ENCODE data around the gene TUBB.
"Not testable (repeated sequence)": the region's sequence is repeated elsewhere in the genome, so short reads cannot be mapped to it uniquely, and the experiment has no call there.

TUBB gene

DNA sequence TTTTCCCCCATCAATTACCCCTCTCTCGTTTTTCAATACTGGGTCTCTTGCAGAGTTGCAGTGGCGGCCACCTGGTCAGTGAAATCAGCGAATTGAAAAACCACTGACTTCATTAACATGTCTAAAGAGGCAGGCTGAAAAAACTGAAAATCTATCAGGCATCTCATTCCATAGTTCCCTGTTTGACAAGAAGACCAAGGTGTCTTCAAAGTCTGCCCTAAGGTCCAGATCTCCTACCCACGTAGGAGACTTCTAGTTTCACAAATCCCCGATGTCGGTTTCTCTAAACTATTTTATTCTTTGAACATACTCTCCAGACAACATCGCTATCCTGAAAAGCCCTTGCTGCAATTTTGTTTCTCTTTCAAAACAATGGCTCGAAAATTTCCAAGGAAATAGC is 796 bp upstream of the TUBB start:
- no peak for DNase-seq (ENCODE audit: low spot score)

DNA sequence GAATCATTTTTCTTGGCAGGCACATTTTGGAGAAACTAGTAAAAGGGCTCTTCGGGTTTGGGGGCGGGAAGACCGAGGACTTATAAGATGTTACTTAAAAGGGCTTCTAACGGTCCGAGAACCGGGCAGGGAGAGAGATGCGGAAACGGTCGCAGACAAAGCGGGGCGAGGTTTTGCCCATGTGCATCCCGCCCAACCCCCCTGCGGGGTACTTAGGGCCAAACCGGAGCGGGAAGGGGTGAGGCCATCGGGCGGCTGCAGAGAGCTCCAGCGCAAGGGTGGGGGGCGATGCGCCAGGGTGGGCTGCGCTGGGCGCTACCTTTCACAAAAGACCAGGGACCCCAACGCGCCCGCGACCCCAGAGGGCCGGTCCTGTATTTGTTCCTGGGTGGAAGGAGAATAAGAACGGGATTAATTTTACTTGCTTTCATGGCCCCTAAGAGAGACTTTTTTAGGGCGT is 616 bp downstream of the TUBB start:
- DNase-seq (ENCODE audit: low spot score) = no peak

GRCh38 chr6:30721198-30722024 is 1.3 kb downstream of the TUBB start:
- peak; percentile 85 for DNase-seq (ENCODE audit: low spot score)

DNA sequence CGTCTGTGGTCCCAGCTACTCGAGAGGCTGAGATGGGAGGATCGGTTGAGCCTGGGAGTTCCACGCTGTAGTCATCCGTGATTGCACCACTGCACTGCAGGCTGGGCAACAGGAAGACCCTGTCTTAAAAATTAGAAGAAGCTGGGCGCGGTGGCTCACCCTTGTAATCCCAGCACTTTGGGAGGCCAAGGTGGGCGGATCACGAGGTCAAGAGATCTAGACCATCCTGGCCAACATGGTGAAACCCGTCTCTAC is 1.8 kb downstream of the TUBB start:
- not testable (repeated sequence) for DNase-seq (ENCODE audit: low spot score)

GRCh38 chr6:30722280-30723112 is 2.3 kb downstream of the TUBB start:
- peak; percentile 91 for DNase-seq (ENCODE audit: low spot score)

DNA sequence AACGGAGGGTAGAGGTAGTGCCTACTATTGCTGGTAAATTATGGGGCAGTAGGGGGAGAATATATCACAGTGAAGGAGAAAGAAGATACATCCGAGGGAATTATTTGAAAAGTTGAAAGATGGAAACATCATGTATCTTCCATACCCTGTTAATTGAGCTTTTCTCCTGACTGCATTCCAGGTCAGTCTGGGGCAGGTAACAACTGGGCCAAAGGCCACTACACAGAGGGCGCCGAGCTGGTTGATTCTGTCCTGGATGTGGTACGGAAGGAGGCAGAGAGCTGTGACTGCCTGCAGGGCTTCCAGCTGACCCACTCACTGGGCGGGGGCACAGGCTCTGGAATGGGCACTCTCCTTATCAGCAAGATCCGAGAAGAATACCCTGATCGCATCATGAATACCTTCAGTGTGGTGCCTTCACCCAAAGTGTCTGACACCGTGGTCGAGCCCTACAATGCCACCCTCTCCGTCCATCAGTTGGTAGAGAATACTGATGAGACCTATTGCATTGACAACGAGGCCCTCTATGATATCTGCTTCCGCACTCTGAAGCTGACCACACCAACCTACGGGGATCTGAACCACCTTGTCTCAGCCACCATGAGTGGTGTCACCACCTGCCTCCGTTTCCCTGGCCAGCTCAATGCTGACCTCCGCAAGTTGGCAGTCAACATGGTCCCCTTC is 3.1 kb downstream of the TUBB start:
- not testable (repeated sequence) for DNase-seq (ENCODE audit: low spot score)

DNA sequence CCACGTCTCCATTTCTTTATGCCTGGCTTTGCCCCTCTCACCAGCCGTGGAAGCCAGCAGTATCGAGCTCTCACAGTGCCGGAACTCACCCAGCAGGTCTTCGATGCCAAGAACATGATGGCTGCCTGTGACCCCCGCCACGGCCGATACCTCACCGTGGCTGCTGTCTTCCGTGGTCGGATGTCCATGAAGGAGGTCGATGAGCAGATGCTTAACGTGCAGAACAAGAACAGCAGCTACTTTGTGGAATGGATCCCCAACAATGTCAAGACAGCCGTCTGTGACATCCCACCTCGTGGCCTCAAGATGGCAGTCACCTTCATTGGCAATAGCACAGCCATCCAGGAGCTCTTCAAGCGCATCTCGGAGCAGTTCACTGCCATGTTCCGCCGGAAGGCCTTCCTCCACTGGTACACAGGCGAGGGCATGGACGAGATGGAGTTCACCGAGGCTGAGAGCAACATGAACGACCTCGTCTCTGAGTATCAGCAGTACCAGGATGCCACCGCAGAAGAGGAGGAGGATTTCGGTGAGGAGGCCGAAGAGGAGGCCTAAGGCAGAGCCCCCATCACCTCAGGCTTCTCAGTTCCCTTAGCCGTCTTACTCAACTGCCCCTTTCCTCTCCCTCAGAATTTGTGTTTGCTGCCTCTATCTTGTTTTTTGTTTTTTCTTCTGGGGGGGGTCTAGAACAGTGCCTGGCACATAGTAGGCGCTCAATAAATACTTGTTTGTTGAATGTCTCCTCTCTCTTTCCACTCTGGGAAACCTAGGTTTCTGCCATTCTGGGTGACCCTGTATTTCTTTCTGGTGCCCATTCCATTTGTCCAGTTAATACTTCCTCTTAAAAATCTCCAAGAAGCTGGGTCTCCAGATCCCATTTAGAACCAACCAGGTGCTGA is 3.9 kb downstream of the TUBB start:
- DNase-seq (ENCODE audit: low spot score) = not testable (repeated sequence)

DNA sequence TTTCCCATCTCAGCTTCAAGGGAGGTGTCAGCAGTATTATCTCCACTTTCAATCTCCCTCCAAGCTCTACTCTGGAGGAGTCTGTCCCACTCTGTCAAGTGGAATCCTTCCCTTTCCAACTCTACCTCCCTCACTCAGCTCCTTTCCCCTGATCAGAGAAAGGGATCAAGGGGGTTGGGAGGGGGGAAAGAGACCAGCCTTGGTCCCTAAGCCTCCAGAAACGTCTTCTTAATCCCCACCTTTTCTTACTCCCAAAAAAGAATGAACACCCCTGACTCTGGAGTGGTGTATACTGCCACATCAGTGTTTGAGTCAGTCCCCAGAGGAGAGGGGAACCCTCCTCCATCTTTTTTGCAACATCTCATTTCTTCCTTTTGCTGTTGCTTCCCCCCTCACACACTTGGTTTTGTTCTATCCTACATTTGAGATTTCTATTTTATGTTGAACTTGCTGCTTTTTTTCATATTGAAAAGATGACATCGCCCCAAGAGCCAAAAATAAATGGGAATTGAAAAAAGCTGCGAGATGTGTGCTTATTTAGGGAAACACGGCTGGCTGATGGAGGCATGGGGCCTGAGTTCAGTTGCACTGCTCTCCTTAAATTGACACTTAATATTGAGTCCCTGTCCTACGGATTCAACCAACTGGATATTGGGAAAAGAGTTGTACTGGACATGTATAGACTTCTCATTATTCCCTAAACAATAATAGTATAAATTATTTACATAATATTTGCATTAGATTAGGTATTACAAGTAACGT is 4.9 kb downstream of the TUBB start:
- DNase-seq (ENCODE audit: low spot score) = no peak

DNA sequence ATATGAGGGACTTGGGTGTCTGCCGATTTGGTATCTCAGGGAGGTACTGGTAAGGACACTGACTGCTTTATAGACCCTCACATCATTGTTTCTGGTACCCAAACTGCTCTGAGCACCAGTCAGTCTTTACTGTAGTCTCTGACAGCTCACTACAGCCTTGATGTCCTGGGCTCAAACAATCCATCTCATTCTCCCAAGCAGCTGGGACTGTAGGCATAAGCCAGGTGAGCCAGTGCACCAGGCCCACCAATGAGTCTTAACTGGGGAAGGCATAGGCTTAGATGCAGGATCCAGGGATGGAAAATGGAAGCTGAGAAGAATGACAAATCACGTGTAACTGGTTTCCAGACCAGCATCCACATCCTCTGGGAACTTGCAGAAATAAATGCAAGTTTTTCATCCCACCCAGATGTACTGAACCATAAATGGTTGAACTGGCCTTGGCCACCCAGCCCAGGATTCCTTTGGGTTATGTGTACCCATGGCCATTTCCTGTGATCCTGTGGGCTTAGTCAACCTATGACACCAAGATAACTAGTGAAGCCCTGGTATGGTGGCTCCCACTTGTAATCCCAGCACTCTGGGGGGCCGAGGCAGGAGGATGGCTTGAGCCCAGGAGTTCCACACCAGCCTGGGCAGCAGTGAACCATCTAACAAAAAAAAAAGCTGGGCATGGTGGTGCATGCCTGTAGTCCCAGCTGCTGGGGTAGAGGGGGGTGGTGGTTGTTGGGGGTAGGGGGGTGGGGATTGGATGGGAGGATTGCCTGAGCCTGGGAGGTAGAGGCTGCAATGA is 5.8 kb downstream of the TUBB start:
- no peak for DNase-seq (ENCODE audit: low spot score)

DNA sequence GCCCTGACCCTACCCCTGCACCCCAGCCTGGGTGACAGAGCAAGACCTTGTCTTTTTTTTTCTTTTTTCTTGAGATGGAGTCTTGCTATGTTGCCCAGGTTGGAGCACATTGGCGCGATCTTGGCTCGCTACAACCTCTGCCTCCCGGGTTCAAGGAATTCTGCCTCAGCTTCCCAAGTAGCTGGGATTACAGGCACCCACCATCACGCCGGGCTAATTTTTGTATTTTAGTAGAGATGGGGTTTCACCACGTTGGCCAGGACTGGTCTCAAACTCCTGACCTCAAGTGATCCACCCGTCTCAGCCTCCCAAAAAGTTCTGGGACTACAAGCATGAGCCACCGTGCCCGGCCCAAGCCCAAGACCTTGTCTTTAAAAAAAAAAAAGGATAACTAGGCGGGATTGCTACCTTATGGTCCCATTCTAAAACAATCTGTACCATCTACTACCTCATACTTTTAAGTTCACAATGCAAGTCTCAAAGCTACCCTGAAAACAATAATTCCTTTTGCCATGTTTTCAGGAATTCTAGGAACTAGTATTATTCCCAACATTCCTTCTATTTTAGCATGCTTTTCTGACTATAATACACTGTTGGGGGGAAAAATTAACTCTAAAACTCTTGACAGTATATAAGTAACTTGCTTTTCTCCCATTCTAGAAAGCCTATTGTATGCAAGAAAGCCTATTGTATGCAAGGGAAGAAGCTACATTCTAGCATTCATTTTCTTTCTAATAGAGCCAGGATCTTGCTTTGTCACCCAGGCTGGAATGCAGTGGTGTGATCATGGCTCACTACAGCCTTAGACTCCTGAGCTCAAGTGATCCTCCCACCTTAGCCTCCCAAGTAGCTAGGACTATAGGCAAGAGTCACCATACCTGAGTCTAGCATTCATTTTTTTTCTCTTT is 6.6 kb downstream of the TUBB start:
- no peak for DNase-seq (ENCODE audit: low spot score)

DNA sequence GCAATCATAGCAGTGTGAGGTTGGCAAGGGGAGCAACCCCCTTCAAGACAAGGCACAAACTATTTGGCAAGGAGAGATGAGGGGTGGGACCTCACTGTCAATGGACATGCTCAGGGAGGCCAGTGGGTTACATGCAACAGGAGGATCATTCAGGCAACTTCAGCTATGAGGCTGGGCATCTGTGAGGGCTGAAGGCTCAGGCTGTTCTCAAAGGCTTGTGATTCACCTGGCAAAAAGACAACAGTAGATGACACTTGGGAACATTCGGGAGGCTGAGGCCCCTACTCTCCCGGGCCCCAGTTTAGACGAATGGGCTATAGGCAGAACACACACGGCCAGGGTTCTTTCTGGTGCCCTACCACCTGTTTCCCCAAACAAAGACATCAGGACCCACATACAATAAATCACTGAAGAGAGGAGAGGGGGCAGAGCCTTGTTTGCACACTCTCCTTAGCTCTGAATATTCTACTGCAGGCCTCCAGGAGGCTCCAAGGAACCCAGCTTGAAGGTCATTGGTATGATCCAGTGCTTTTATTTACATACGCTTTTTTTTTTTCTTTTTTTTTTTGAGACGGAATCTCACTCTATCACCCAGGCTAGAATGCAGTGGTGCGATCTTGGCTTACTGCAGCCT is 7.9 kb downstream of the TUBB start:
- DNase-seq (ENCODE audit: low spot score) = no peak

- peak; percentile 56 for DNase-seq (ENCODE audit: low spot score)
Measured at GRCh38 chr6:30730601-30731435, 10.7 kb downstream of the TUBB start.

DNA sequence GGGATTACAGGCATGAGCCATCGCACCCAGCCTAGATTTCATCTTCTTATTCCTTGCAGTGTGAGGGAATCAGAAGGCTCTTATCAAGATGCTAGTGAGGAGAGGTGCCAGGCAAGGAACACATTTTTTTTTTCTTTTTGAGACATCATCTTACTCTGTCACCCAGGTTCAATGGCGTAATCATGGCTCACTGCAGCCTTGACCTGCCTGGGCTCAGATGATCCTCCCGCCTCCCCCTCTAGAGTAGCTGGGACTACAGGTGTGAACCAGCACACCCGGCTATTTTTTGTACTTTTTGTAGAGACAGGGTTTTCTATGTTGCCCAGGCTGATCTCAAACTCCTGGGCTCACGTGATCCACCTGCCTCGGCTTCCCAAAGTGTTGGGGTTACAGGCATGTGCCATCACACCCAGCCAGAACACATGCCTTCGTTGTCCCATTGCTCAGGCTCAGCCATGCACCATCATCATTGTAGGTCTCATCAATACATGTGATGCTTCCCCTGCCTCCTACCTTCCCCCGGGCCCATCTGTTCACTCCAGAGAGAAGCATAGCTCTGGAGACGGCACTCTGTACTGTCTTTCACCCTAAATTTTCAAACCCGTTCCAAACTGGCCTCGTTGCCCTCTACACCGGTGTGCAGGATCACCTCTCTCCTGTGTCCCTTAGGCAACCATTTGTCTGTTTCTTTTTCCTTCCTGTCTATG is 12.2 kb downstream of the TUBB start:
- DNase-seq (ENCODE audit: low spot score) = no peak

- DNase-seq (ENCODE audit: low spot score) = no peak
Measured at GRCh38 chr6:30735668-30736314, 15.6 kb downstream of the TUBB start.

- no peak for DNase-seq (ENCODE audit: low spot score)
Measured at GRCh38 chr6:30738532-30738931, 18.4 kb downstream of the TUBB start.

GRCh38 chr6:30740540-30740870 is 20.4 kb downstream of the TUBB start:
- no peak for DNase-seq (ENCODE audit: low spot score)
